BE2C (cell line): ENCODE results near the gene NCOA7.

ENCODE experiments used
- DNase-seq: peaks from one replicate; pipeline ENCODE4 v3.0.0-alpha.2; 2020
- H3K27me3 ChIP-seq: fragments of 250-450 bp; sonication (Bioruptor Pico); 2 replicates; pipeline ENCODE4 v1.5.1; 2020; ENCODE audit warnings: mild to moderate bottlenecking
- H3K36me3 ChIP-seq: fragments of 250-450 bp; sonication (Bioruptor Pico); 2 replicates; pipeline ENCODE4 v1.5.1; 2020; ENCODE audit warnings: mild to moderate bottlenecking
- H3K4me1 ChIP-seq: fragments of 250-450 bp; sonication (Bioruptor Pico); 2 replicates; pipeline ENCODE4 v1.5.1; 2020
- H3K4me3 ChIP-seq: 2 replicates; pipeline ENCODE4 v1.5.1; 2011; ENCODE audit warnings: low read depth, low read length
- H3K9me3 ChIP-seq: fragments of 250-450 bp; sonication (Bioruptor Pico); 2 replicates; pipeline ENCODE4 v1.5.1; 2020
- TF ChIP-seq, protein P1 (sequence below): IDR thresholded peaks from 2 replicates; pipeline ENCODE4 v1.5.1; 2012; ENCODE audit warnings: mild to moderate bottlenecking, low read depth, low read length

Gene NCOA7

DNA sequence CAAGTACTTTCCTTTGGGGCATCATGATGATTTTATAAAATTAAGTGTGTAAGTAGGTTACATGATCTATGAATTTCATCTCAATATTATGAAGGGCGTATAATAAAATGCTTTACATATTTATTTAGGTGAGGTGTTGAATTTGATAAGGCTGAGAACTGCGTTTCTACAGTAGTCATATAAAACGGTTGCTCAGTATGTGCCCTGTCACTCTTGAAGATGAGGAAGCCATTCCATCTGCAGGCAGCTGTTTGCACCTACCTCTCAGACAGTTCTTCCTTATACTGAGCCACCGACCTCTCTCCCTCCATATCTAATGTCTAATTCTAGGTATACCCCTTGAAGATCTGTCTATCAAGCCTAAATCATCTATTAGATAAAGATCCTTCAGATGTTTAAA, 16.1 kb downstream of the NCOA7 start:
- TF ChIP-seq, protein P1, sequence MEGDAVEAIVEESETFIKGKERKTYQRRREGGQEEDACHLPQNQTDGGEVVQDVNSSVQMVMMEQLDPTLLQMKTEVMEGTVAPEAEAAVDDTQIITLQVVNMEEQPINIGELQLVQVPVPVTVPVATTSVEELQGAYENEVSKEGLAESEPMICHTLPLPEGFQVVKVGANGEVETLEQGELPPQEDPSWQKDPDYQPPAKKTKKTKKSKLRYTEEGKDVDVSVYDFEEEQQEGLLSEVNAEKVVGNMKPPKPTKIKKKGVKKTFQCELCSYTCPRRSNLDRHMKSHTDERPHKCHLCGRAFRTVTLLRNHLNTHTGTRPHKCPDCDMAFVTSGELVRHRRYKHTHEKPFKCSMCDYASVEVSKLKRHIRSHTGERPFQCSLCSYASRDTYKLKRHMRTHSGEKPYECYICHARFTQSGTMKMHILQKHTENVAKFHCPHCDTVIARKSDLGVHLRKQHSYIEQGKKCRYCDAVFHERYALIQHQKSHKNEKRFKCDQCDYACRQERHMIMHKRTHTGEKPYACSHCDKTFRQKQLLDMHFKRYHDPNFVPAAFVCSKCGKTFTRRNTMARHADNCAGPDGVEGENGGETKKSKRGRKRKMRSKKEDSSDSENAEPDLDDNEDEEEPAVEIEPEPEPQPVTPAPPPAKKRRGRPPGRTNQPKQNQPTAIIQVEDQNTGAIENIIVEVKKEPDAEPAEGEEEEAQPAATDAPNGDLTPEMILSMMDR, result no peak
- no peak for DNase-seq
- Histone ChIP-seq H3K27me3 (no peaks in the 10 kb centered on the region), H3K36me3 (peaks cover 36% of the 10 kb centered on the region), H3K9me3 (no peaks in the 10 kb centered on the region), H3K4me3 (no peak overlapping the region), H3K4me1 (peaks cover 62% of the 10 kb centered on the region)

DNA sequence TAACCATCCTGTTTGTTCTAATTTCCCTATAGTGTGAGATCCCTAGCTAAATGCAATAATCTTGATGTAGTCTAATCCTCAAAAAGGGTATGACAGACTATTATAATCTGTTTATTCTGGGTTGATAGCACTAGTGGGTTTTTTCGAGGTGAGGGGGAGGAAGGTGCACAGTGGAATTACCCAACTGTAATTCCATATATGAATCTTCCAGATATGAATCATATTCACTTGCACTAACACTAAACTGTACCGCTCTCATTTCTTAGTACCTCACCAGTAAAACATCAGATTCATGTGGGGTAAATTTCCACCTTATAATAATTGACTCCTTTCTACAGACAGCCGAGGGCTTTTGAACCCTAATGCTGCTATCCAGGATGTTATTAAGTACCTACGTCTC, 16.5 kb downstream of the NCOA7 start:
- Histone ChIP-seq H3K9me3 (no peaks in the 10 kb centered on the region), H3K27me3 (no peaks in the 10 kb centered on the region), H3K4me1 (peaks cover 61% of the 10 kb centered on the region), H3K36me3 (peaks cover 31% of the 10 kb centered on the region), H3K4me3 (no peak overlapping the region)
- no peak for DNase-seq
- TF ChIP-seq, protein P1, result no peak

DNA sequence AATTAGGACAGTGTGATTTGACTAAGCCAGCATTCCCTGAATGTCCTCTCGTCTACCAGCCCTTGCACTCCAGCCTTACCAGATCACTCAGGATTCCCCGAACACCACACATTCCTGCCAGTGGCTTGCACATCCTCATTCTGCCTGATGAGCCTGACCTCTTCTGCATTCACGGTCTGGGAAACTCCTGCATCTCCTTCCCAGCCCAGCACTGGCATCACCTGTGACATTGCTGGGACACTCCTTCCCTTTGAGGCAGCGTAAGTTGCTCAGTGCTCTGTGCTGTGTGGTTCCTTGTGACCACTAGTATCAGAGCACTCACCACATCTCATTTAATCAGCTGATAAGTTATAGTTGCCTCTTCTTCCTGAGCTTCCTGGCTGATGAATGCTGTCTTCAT, 17.3 kb downstream of the NCOA7 start:
- TF ChIP-seq, protein P1, result no peak
- peaks cover 26% of the 10 kb centered on the region for H3K36me3 ChIP-seq
- no peaks in the 10 kb centered on the region for H3K27me3 ChIP-seq
- no peaks in the 10 kb centered on the region for H3K9me3 ChIP-seq
- DNase-seq, result no peak
- peaks cover 60% of the 10 kb centered on the region for H3K4me1 ChIP-seq
- no peak overlapping the region for H3K4me3 ChIP-seq

DNA sequence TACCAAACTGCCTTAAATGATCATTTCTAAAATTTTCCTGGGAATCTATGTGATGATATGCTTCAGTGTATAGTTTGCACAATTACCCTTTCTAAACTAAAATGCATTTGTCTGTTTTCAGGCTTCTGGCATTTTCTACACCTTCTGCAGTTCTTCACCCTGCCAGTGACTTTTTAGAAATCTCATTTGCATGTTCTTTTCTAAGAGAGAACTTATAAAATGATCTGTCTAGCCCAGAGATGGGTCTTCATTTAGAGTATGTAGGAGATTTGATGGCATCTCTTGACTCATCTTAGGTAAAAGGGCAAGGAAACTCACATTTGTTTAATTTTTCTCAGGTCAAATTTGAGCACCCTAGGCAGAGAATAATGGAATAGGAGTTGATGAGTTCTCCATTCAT, 17.8 kb downstream of the NCOA7 start:
- no peak for DNase-seq
- H3K36me3 ChIP-seq, result peaks cover 26% of the 10 kb centered on the region
- H3K4me3 ChIP-seq, result no peak overlapping the region

DNA sequence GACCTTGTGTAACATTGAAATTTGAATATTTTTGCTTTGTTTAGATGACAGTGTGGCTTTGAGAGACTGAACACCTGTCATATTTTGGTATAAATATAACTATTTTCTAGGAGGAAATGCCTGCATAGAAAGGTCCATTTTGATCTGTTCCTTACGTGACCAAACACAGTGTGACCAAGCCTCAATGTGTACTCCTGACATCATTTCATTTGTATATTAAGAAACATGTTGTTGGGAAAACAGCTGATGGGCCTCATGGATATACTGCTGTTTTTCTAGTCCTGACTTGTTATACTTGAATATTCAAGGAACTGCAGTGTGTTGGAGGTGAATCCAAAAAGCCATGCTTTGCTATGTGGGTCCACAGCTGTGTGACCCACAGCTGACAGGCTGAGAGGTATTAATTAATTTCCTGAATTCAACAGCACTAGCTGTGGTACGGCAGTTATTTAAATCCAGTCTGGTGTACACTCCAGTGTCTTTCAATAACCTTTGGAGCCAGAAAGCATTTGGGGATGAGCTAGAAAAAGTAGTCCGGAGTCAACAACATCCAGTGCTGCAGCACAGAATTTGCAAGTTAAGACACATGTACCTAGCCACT, 18.9 kb downstream of the NCOA7 start:
- Histone ChIP-seq H3K9me3 (no peaks in the 10 kb centered on the region), H3K4me1 (peaks cover 58% of the 10 kb centered on the region), H3K27me3 (no peaks in the 10 kb centered on the region), H3K4me3 (no peak overlapping the region; the same call in 1 of the 2 replicates), H3K36me3 (peaks cover 19% of the 10 kb centered on the region)
- no peak for DNase-seq
- TF ChIP-seq, protein P1, result no peak

More for the DNA sequence above, 17.8 kb downstream of the NCOA7 start:
- Histone ChIP-seq H3K9me3 (no peaks in the 10 kb centered on the region), H3K4me1 (peaks cover 58% of the 10 kb centered on the region), H3K27me3 (no peaks in the 10 kb centered on the region)
- TF ChIP-seq, protein P1, result no peak

DNA sequence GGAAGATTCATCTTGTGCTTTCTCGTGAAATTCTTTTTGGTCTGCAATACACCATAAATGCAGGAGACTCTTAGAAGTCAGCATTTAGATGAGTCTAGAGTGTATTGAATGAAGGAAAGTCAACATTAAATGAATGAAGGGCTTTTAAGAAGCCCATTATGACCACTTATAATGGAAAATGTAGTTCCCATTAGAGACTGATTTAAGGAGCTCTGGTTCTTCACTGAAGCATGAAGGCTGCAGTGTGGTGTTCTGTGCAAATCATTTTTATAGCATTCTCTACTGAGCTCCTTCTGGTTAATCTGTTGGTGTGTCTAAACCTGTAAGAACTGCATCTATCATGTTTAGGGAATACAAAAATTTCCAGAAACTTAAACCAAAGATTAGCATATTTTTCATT, 19.7 kb downstream of the NCOA7 start:
- Histone ChIP-seq H3K4me3 (no peak overlapping the region), H3K27me3 (no peaks in the 10 kb centered on the region), H3K36me3 (peaks cover 20% of the 10 kb centered on the region), H3K4me1 (peaks cover 65% of the 10 kb centered on the region), H3K9me3 (no peaks in the 10 kb centered on the region)
- TF ChIP-seq, protein P1, result no peak
- DNase-seq, result peak; percentile 46
